ENCODE results near the gene APP.

DNA sequence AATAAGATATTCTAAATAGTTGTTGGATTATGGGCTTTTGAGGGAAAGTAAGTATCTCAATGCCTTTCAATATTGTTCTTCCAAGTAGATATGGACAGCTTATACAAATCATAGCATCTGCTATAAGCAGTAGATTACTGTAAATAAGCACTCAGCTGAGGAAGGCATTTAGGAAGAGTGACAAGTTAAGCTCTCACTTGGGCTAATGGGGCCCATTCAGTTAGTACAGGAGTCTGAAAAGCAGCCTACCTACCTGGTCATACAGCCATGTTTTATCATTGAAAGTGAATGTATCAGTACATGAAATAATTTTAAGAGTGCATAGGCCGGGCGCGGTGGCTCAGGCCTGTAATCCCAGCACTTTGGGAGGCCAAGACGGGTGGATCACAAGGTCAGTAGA is 73.1 kb downstream of the APP start:
- TF ChIP-seq CTCF (IDR thresholded peaks at IDR 0.05; ENCODE audit: insufficient read depth, low read length) (no peak), POLR2AphosphoS5 (IDR thresholded peaks at IDR 0.05; ENCODE audit: low read depth) (no peak), GABPA (IDR thresholded peaks at IDR 0.05; ENCODE audit: low read depth) (no peak), SPI1 (IDR thresholded peaks at IDR 0.05; ENCODE audit: borderline replicate concordance, low read depth) (no peak)
- TF ChIP-seq, protein P1, sequence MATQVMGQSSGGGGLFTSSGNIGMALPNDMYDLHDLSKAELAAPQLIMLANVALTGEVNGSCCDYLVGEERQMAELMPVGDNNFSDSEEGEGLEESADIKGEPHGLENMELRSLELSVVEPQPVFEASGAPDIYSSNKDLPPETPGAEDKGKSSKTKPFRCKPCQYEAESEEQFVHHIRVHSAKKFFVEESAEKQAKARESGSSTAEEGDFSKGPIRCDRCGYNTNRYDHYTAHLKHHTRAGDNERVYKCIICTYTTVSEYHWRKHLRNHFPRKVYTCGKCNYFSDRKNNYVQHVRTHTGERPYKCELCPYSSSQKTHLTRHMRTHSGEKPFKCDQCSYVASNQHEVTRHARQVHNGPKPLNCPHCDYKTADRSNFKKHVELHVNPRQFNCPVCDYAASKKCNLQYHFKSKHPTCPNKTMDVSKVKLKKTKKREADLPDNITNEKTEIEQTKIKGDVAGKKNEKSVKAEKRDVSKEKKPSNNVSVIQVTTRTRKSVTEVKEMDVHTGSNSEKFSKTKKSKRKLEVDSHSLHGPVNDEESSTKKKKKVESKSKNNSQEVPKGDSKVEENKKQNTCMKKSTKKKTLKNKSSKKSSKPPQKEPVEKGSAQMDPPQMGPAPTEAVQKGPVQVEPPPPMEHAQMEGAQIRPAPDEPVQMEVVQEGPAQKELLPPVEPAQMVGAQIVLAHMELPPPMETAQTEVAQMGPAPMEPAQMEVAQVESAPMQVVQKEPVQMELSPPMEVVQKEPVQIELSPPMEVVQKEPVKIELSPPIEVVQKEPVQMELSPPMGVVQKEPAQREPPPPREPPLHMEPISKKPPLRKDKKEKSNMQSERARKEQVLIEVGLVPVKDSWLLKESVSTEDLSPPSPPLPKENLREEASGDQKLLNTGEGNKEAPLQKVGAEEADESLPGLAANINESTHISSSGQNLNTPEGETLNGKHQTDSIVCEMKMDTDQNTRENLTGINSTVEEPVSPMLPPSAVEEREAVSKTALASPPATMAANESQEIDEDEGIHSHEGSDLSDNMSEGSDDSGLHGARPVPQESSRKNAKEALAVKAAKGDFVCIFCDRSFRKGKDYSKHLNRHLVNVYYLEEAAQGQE (IDR thresholded peaks at IDR 0.05; ENCODE audit: insufficient replicate concordance, low read depth): no peak
